ENCODE results near the gene GLI3. TPM values are rescaled to one million over a fixed set of nuclear protein-coding genes. Genes with fewer than 3 reads are reported as not detected.

The GLI3 gene
- total RNA-seq, 1 experiment from 2014 or later = 45.0 TPM

DNA sequence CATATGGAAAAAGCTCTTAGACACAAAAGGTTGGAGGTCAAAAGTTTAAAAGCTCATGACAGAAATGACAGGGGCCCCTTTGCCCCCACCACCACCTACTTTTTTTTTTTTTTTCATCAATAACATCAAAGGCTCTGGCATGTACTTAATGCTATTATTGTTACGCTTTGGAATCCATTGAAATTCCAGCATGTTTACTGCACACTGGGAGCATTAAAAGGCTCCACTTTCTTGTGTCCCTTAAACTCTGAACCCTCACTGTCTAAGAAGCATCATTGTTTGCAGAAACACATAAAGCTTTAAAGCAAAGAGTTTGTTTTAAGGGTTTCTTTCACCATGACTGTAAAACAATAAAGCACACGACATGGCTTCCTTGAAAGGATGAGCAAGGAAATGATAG, 149.4 kb downstream of the GLI3 start:
- Histone ChIP-seq H2BK12ac (ENCODE audit: insufficient read length, low read depth, low read length) (no peak overlapping the region), H2AFZ (ENCODE audit: low read length) (no peak overlapping the region), H3K23ac (ENCODE audit: insufficient read length, low read depth, low read length) (no peak overlapping the region), H4K91ac (ENCODE audit: insufficient read length, low read depth, low read length) (no peak overlapping the region), H2BK5ac (ENCODE audit: insufficient read length, low read length) (no peak overlapping the region), H3K79me1 (ENCODE audit: insufficient read depth, low read depth, low read length, poor library complexity, severe bottlenecking) (peaks cover 2% of the 10 kb centered on the region), H2AK5ac (ENCODE audit: insufficient read length, low read length) (no peak overlapping the region), H3K27me3 (ENCODE audit: insufficient read depth, low read length) (peaks cover 47% of the 10 kb centered on the region), H3K18ac (ENCODE audit: insufficient read length, low read depth, low read length) (no peak overlapping the region), H3K14ac (ENCODE audit: insufficient read depth, low read length) (no peak overlapping the region), H3K79me2 (ENCODE audit: insufficient read depth, low read length) (no peaks in the 10 kb centered on the region), H3K56ac (ENCODE audit: insufficient read length, low read depth, low read length) (no peak overlapping the region), H4K5ac (ENCODE audit: insufficient read length, low read depth, low read length) (no peak overlapping the region), H3K23me2 (ENCODE audit: insufficient read length, low read depth, low read length, poor library complexity, severe bottlenecking) (no peaks in the 10 kb centered on the region), H3K4ac (ENCODE audit: low read depth, low read length) (no peak overlapping the region), H3K4me1 (ENCODE audit: insufficient read depth, low read length) (peaks cover 7% of the 10 kb centered on the region; the same call in 1 of the 2 replicates), H3K9ac (ENCODE audit: extremely low read depth, insufficient read length, low read length) (no peak overlapping the region), H2BK20ac (ENCODE audit: low read depth, low read length, poor library complexity, severe bottlenecking) (no peak overlapping the region), H3K9me3 (ENCODE audit: control insufficient read depth, low read depth, low read length) (no peaks in the 10 kb centered on the region), H3K27ac (ENCODE audit: insufficient read length, low read depth, low read length) (no peak overlapping the region), H3K4me2 (ENCODE audit: insufficient read depth, insufficient read length, low read length) (no peak overlapping the region), H4K8ac (replicated peaks; ENCODE audit: insufficient read length, low read depth, low read length) (no peak overlapping the region), H2BK15ac (ENCODE audit: low read depth, low read length) (no peak overlapping the region), H4K20me1 (ENCODE audit: control insufficient read depth, insufficient read depth, insufficient read length) (peaks cover 2% of the 10 kb centered on the region), H2BK120ac (ENCODE audit: low read depth, low read length, poor library complexity, severe bottlenecking) (no peak overlapping the region), H3T11ph (ENCODE audit: low read length) (no peak overlapping the region)
- H3K9me3 Mint-ChIP-seq = peaks cover 0 to 2% of the 10 kb centered on the region in 2 experiments; a peak in 2 of 5 replicates
- peaks cover 60% of the 10 kb centered on the region for H3K27me3 Mint-ChIP-seq (ENCODE audit: low read depth)
- no CpG with 5 or more reads among the region's 2 CpGs for WGBS (ENCODE audit: extremely low coverage, insufficient read length, low lambda C conversion rate)
- TF ChIP-seq, protein P1, sequence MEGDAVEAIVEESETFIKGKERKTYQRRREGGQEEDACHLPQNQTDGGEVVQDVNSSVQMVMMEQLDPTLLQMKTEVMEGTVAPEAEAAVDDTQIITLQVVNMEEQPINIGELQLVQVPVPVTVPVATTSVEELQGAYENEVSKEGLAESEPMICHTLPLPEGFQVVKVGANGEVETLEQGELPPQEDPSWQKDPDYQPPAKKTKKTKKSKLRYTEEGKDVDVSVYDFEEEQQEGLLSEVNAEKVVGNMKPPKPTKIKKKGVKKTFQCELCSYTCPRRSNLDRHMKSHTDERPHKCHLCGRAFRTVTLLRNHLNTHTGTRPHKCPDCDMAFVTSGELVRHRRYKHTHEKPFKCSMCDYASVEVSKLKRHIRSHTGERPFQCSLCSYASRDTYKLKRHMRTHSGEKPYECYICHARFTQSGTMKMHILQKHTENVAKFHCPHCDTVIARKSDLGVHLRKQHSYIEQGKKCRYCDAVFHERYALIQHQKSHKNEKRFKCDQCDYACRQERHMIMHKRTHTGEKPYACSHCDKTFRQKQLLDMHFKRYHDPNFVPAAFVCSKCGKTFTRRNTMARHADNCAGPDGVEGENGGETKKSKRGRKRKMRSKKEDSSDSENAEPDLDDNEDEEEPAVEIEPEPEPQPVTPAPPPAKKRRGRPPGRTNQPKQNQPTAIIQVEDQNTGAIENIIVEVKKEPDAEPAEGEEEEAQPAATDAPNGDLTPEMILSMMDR (conservative IDR thresholded peaks at IDR 0.05) = no peak
- H3K36me3 Mint-ChIP-seq (ENCODE audit: insufficient read depth in 1 of 3, low read depth in 3 of 3) = peaks cover 0 to 4% (median 0%) of the 10 kb centered on the region in 3 experiments; a peak in 3 of 7 replicates
- H3K27ac Mint-ChIP-seq = no peak overlapping the region
- H3K4me3 Mint-ChIP-seq = no peak overlapping the region
- no peak for DNase-seq
- H3K4me1 Mint-ChIP-seq = peaks cover 42 to 49% of the 10 kb centered on the region in 2 experiments
